ENCODE data around the gene GNG12.

DNA sequence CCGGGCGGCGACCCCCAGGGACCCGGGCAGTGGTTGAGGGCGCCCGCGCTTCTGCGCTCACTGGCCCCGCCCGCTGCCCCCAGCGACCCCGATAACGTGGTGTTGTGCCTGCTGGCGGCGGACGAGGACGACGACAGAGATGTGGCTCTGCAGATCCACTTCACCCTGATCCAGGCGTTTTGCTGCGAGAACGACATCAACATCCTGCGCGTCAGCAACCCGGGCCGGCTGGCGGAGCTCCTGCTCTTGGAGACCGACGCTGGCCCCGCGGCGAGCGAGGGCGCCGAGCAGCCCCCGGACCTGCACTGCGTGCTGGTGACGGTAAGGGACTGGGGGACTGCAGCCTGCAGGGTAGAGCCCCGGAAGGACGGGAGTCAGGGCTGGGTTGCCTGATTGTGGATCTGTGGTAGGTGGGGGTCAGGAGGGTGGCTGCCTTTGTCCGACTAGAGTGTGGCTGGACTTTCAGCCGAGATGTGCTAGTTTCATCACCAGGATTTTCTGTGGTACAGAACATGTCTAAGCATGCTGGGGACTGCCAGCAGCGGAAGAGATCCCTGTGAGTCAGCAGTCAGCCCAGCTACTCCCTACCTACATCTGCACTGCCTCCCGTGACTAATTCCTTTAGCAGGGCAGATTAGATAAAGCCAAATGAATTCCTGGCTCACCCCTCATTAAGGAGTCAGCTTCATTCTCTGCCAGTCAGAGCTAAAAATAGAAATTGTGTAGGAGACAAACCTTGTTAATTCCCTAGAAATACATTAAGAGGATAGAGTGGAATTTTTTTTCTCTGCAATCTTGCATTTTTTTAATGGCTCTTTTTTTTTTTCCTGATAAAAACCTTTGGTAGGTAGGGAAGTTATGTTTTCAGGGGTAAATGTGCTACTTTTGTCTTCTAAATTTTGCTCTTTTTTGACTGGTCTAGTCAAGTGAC is 146.7 kb downstream of the GNG12 start:
- TF ChIP-seq CTCF (conservative IDR thresholded peaks at IDR 0.05) (peak; percentile 9; the same call in 1 of the 2 replicates), ZFX (IDR thresholded peaks at IDR 0.05) (no peak)

Data from C4-2B (cell line).